H1 (cell line): Measurements from ENCODE around the gene WNT9A. TPM values are rescaled to one million over a fixed set of nuclear protein-coding genes. Genes with fewer than 3 reads are reported as not detected.

ENCODE experiments used
- ATF2 ChIP-seq: IDR thresholded peaks from 2 replicates; pipeline ENCODE4 v1.6.1; 2012; ENCODE audit warnings: low read length, inconsistent platforms
- polyA plus RNA-seq, 7 experiments: library from polyadenylated mRNA; depleted of rRNA in 3 of 7; stranded (reverse) in 5 of 7; unstranded in 2 of 7; fragments of >200 nt in 5 of 7; fragments of 200-250 nt in 2 of 7; gene quantifications; 1 replicate in 5 of 7; 2 replicates in 1 of 7; 4 replicates in 1 of 7; pipeline versions ENCODE4 v1.2.1 to v1.2.3, GENCODE V29; 2011 to 2013; ENCODE audit warnings: missing spikeins in 2 of 7, mixed read lengths in 2 of 7
- total RNA-seq: library from RNA; stranded (reverse); fragmentation: NEBNext Ultra II Directional; extraction: Animal tissue kit (Norgen Biotek cat#: 25700); gene quantifications from 2 replicates; pipeline ENCODE4 v1.2.1, GENCODE V29; 2021

WNT9A gene
- total and polyA plus RNA-seq, 2 of the 8 experiments (the other 6 are each of a cell fraction or from before 2014, with no cell fraction given) = 1.1 to 1.5 TPM

GRCh38 chr1:227889047-227889862 lies 58.5 kb downstream of the WNT9A start (continued):
- TF ChIP-seq ATF2 = no peak
- TF ChIP-seq, all 59 proteins: peak for 0
